ENCODE data around the gene LHFPL3.

The LHFPL3 gene

GRCh38 chr7:104852386-104852785, 524.0 kb downstream of the LHFPL3 start:
- DNase-seq: no peak

GRCh38 chr7:104855861-104856260, 527.5 kb downstream of the LHFPL3 start:
- DNase-seq: no peak

GRCh38 chr7:104857458-104858425, 529.3 kb downstream of the LHFPL3 start:
- no peak for DNase-seq

- DNase-seq: no peak
These were observed 531.5 kb downstream of the LHFPL3 start for GRCh38 chr7:104859754-104860426.

GRCh38 chr7:104861729-104862390, 533.5 kb downstream of the LHFPL3 start:
- DNase-seq: no peak

GRCh38 chr7:104862719-104863118, 534.3 kb downstream of the LHFPL3 start:
- DNase-seq: no peak

- no peak for DNase-seq
These were observed 545.0 kb downstream of the LHFPL3 start for GRCh38 chr7:104873401-104873800.

GRCh38 chr7:104878577-104878976, 550.2 kb downstream of the LHFPL3 start:
- no peak for DNase-seq

GRCh38 chr7:104883248-104883717, 554.9 kb downstream of the LHFPL3 start:
- DNase-seq: no peak

- DNase-seq: peak; percentile 67
These were observed 555.5 kb downstream of the LHFPL3 start for GRCh38 chr7:104883718-104884452.

GRCh38 chr7:104886651-104887050, 558.2 kb downstream of the LHFPL3 start:
- DNase-seq: no peak

- DNase-seq: no peak
These were observed 561.8 kb downstream of the LHFPL3 start for GRCh38 chr7:104890216-104890615.

- no peak for DNase-seq
These were observed 563.5 kb downstream of the LHFPL3 start for GRCh38 chr7:104891949-104892348.

GRCh38 chr7:104894314-104894713, 565.9 kb downstream of the LHFPL3 start:
- no peak for DNase-seq

- no peak for DNase-seq
These were observed 566.5 kb downstream of the LHFPL3 start for GRCh38 chr7:104894726-104895521.

GRCh38 chr7:104895522-104896236, 567.3 kb downstream of the LHFPL3 start:
- no peak for DNase-seq

GRCh38 chr7:104898434-104898833, 570.0 kb downstream of the LHFPL3 start:
- DNase-seq: no peak

GRCh38 chr7:104900525-104901239, 572.3 kb downstream of the LHFPL3 start:
- no peak for DNase-seq

- no peak for DNase-seq
These were observed 572.8 kb downstream of the LHFPL3 start for GRCh38 chr7:104901240-104901619.

- no peak for DNase-seq
These were observed 573.8 kb downstream of the LHFPL3 start for GRCh38 chr7:104902183-104902582.
